IMR-90 (cell line): ENCODE data around the gene TENM4. TPM values are rescaled to one million over a fixed set of nuclear protein-coding genes. Genes with fewer than 3 reads are reported as not detected.

ENCODE experiments used
- ATAC-seq: fragments of 200-7000 bp; cut with Tn5 transposase; 2 replicates; pipeline ENCODE4 v1.9.1; 2020; ENCODE audit warnings: low read depth, mild to moderate bottlenecking, moderate library complexity
- BruUV-seq: library from RNA; stranded (reverse); fragments of 400-500 nt; replicated peaks from 2 replicates; lab custom pipeline; 2021; lab: Mats Ljungman, UMichigan
- CTCF ChIA-PET: fragments of 300-600 bp; formaldehyde crosslinking; extraction: SDS; loops from one replicate; lab custom pipeline; 2021; ENCODE audit warnings: antibody characterized with exemption; lab: Yijun Ruan, JAX
- POLR2A ChIA-PET: fragments of 300-600 bp; sonication (Branson Sonifier 250); formaldehyde crosslinking; loops from one replicate; lab custom pipeline; 2022; ENCODE audit warnings: antibody characterized with exemption; ENCODE audit not compliant: unreplicated experiment; lab: Charles Lee
- DNase-seq: peaks from one replicate; pipeline ENCODE4 v3.0.0; 2013
- H2AFZ ChIP-seq: replicated peaks from 2 replicates; pipeline ENCODE3; 2013; ENCODE audit warnings: low read length, mild to moderate bottlenecking; ENCODE audit not compliant: poor library complexity
- H2AK5ac ChIP-seq: 2 replicates; pipeline ENCODE4 v1.6.1; 2013; ENCODE audit warnings: low read depth, low read length, inconsistent platforms
- H2AK9ac ChIP-seq: replicated peaks from 2 replicates; pipeline ENCODE3; 2013; ENCODE audit warnings: mild to moderate bottlenecking, low read depth, low read length, moderate library complexity; ENCODE audit not compliant: poor library complexity
- H2BK120ac ChIP-seq: 2 replicates; pipeline ENCODE4 v1.6.1; 2013; ENCODE audit warnings: low read depth, low read length, inconsistent platforms
- H2BK15ac ChIP-seq: 3 replicates; pipeline ENCODE4 v1.6.1; 2013; ENCODE audit warnings: low read depth, low read length, inconsistent platforms
- H2BK20ac ChIP-seq: 2 replicates; pipeline ENCODE4 v1.6.1; 2013; ENCODE audit warnings: low read depth, mild to moderate bottlenecking, inconsistent platforms, low read length, moderate library complexity
- H2BK5ac ChIP-seq: 2 replicates; pipeline ENCODE4 v1.6.1; 2013; ENCODE audit warnings: mild to moderate bottlenecking, low read depth, low read length, inconsistent platforms; ENCODE audit not compliant: poor library complexity, severe bottlenecking
- H3K14ac ChIP-seq: replicated peaks from 2 replicates; pipeline ENCODE4 v1.6.1; 2013; ENCODE audit warnings: low read depth, low read length, inconsistent platforms
- H3K18ac ChIP-seq: 2 replicates; pipeline ENCODE4 v1.6.1; 2013; ENCODE audit warnings: low read depth, low read length, control low read depth
- H3K23ac ChIP-seq: 2 replicates; pipeline ENCODE4 v1.6.1; 2013; ENCODE audit warnings: low read depth, low read length, inconsistent platforms
- H3K27ac ChIP-seq: 2 replicates; pipeline ENCODE4 v1.5.1; 2013; ENCODE audit warnings: mild to moderate bottlenecking, control low read depth, low read length; ENCODE audit not compliant: insufficient read depth
- H3K27me3 ChIP-seq: 2 replicates; pipeline ENCODE4 v1.6.1; 2013; ENCODE audit warnings: low read length; ENCODE audit not compliant: control insufficient read depth, insufficient read depth
- H3K36me3 ChIP-seq: 2 replicates; pipeline ENCODE4 v1.6.1; 2013; ENCODE audit warnings: low read length, mixed read lengths; ENCODE audit not compliant: control insufficient read depth, insufficient read depth
- H3K4ac ChIP-seq: 2 replicates; pipeline ENCODE4 v1.6.1; 2013; ENCODE audit warnings: low read depth, low read length, inconsistent platforms
- H3K4me1 ChIP-seq: 2 replicates; pipeline ENCODE4 v1.6.1; 2013; ENCODE audit warnings: low read length, mixed read lengths; ENCODE audit not compliant: control insufficient read depth, insufficient read depth
- H3K4me2 ChIP-seq: 2 replicates; pipeline ENCODE4 v1.6.1; 2013; ENCODE audit warnings: low read depth, mild to moderate bottlenecking, control low read depth, low read length, moderate library complexity
- H3K4me3 ChIP-seq: 2 replicates; pipeline ENCODE4 v1.5.1; 2013; ENCODE audit warnings: low read depth, mild to moderate bottlenecking, control low read depth, low read length, moderate library complexity; ENCODE audit not compliant: insufficient read depth
- H3K56ac ChIP-seq: 2 replicates; pipeline ENCODE4 v1.6.1; 2013; ENCODE audit warnings: low read length, inconsistent platforms; ENCODE audit not compliant: insufficient read depth; ENCODE audit errors: extremely low read depth
- H3K79me1 ChIP-seq, 2 experiments: 2 replicates each; pipeline ENCODE4 v1.6.1; 2013; ENCODE audit warnings: low read length in 2 of 2, inconsistent platforms in 1 of 2, low read depth in 1 of 2
- H3K9ac ChIP-seq: 2 replicates; pipeline ENCODE4 v1.6.1; 2013; ENCODE audit warnings: low read depth, low read length, control low read depth
- H3K9me1 ChIP-seq: 2 replicates; pipeline ENCODE4 v1.6.1; 2013; ENCODE audit warnings: low read length, inconsistent platforms; ENCODE audit not compliant: insufficient read depth
- H3K9me3 ChIP-seq: 2 replicates; pipeline ENCODE4 v1.6.1; 2013; ENCODE audit warnings: low read length; ENCODE audit not compliant: control insufficient read depth, insufficient read depth
- H4K20me1 ChIP-seq: 2 replicates; pipeline ENCODE4 v1.6.1; 2013; ENCODE audit warnings: low read length, inconsistent platforms; ENCODE audit not compliant: insufficient read depth
- H4K5ac ChIP-seq: 2 replicates; pipeline ENCODE4 v1.6.1; 2013; ENCODE audit warnings: mild to moderate bottlenecking, low read depth, low read length, control low read depth
- H4K8ac ChIP-seq, 2 experiments: 2 replicates each; pipeline ENCODE4 v1.6.1; 2013; ENCODE audit warnings: low read depth in 2 of 2, low read length in 2 of 2, control low read depth in 1 of 2, inconsistent platforms in 1 of 2
- H4K91ac ChIP-seq: 2 replicates; pipeline ENCODE4 v1.6.1; 2013; ENCODE audit warnings: low read depth, low read length, inconsistent platforms; ENCODE audit not compliant: insufficient read depth
- BHLHE40 ChIP-seq: fragments of 150-350 bp; IDR thresholded peaks from 2 replicates; pipeline ENCODE4 v1.6.1; 2016; ENCODE audit warnings: mild to moderate bottlenecking, low read depth, low read length
- CHD1 ChIP-seq: IDR thresholded peaks from 2 replicates; pipeline ENCODE4 v1.6.1; 2012; ENCODE audit warnings: low read depth, low read length, improper control_type of control experiment
- WGBS, 2 experiments: methylation state at CpG; one replicate each; pipeline versions ENCODE4 v1.1.5 to v1.1.7; 2013; ENCODE audit warnings: missing lambda C conversion rate in 2 of 2; ENCODE audit not compliant: insufficient read length in 1 of 2; ENCODE audit errors: extremely low coverage in 2 of 2; 5-methylcytosine and 5-hydroxymethylcytosine counted together
- dilution Hi-C: fragments of 300-500 bp; cut with HindIII; formaldehyde crosslinking; loops from one replicate; pipeline ENCODE4 v1.14.3; 2018; ENCODE audit warnings: low sequenced_read_pairs; ENCODE audit not compliant: unreplicated experiment
- in situ Hi-C: fragments of 300-500 bp; cut with MboI; formaldehyde crosslinking; loops from 3 replicates; pipeline ENCODE4 v1.14.3; 2019; ENCODE audit warnings: low sequenced_read_pairs, inconsistent platforms, mixed read lengths
- intact Hi-C: fragments of 100-400 bp; cut with micrococcal nuclease; formaldehyde crosslinking; loops from 2 replicates; pipeline ENCODE4 v1.10.0; 2022
- polyA plus RNA-seq, 3 experiments: library from polyadenylated mRNA; depleted of rRNA; stranded (reverse); fragments of >200 nt; gene quantifications; 2 replicates each; pipeline ENCODE4 v1.2.3, GENCODE V29; 2012; ENCODE audit warnings: low replicate concordance in 1 of 3
- total RNA-seq: library from RNA; depleted of rRNA; stranded (reverse); fragments of >200 nt; gene quantifications from 2 replicates; pipeline ENCODE4 v1.2.3, GENCODE V29; 2012
- TF ChIP-seq, protein P1 (sequence below): fragments of 150-350 bp; IDR thresholded peaks from 2 replicates; pipeline ENCODE4 v1.6.1; 2017; ENCODE audit warnings: mild to moderate bottlenecking, antibody characterized with exemption, low read length, low read depth
- TF ChIP-seq, protein P2 (sequence below): conservative IDR thresholded peaks from 2 replicates; pipeline ENCODE4 v1.5.1; 2012; ENCODE audit warnings: mild to moderate bottlenecking, low read depth, low read length, improper control_type of control experiment

Gene TENM4
- total and polyA plus RNA-seq, 2 of the 4 experiments (the other 2 are of a cell fraction), result 7.4 to 9.0 TPM

DNA sequence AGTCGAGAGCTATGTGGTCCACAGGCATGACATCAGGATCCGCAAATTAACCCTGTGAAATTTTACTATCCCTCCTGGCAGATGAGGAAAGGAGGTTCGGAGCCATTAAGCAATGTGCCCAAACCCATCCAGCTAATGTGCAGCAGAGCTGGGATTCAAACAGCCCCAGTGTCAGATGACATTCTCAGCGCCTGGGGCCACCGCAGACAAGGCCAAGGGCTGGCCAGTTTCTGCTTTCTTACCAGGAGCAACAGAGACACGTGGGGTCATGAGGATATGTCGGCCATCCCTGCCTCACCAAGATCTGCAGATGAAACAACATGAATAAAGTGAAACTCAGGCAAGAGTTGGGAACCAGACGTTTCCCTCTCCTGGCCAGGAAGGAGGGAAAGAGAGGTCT lies 110.2 kb downstream of the TENM4 start:
- no peak overlapping the region for H3K56ac ChIP-seq
- H3K4me2 ChIP-seq, result no peak overlapping the region
- H3K79me1 ChIP-seq, result no peaks in the 10 kb centered on the region
- intact Hi-C loops (no loop called here), in situ Hi-C loops (no loop called here), dilution Hi-C loops (no loop called here)
- H4K8ac ChIP-seq, result no peak overlapping the region
- H2BK120ac ChIP-seq, result no peak overlapping the region
- no peak overlapping the region for H3K18ac ChIP-seq
- H2BK5ac ChIP-seq, result no peak overlapping the region
- H2AFZ ChIP-seq, result no peak overlapping the region
- no TSS peak for BruUV-seq
- no peaks in the 10 kb centered on the region; the same call in 1 of the 2 replicates for H3K36me3 ChIP-seq
- no peaks in the 10 kb centered on the region; the same call in 1 of the 2 replicates for H3K4me1 ChIP-seq
- no peak overlapping the region for H3K4me3 ChIP-seq
- no peaks in the 10 kb centered on the region; the same call in 1 of the 2 replicates for H4K20me1 ChIP-seq
- ATAC-seq, result no peak
- TF ChIP-seq, protein P1, sequence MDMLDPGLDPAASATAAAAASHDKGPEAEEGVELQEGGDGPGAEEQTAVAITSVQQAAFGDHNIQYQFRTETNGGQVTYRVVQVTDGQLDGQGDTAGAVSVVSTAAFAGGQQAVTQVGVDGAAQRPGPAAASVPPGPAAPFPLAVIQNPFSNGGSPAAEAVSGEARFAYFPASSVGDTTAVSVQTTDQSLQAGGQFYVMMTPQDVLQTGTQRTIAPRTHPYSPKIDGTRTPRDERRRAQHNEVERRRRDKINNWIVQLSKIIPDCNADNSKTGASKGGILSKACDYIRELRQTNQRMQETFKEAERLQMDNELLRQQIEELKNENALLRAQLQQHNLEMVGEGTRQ, result no peak
- TF ChIP-seq CHD1, result no peak
- TF ChIP-seq, protein P2, sequence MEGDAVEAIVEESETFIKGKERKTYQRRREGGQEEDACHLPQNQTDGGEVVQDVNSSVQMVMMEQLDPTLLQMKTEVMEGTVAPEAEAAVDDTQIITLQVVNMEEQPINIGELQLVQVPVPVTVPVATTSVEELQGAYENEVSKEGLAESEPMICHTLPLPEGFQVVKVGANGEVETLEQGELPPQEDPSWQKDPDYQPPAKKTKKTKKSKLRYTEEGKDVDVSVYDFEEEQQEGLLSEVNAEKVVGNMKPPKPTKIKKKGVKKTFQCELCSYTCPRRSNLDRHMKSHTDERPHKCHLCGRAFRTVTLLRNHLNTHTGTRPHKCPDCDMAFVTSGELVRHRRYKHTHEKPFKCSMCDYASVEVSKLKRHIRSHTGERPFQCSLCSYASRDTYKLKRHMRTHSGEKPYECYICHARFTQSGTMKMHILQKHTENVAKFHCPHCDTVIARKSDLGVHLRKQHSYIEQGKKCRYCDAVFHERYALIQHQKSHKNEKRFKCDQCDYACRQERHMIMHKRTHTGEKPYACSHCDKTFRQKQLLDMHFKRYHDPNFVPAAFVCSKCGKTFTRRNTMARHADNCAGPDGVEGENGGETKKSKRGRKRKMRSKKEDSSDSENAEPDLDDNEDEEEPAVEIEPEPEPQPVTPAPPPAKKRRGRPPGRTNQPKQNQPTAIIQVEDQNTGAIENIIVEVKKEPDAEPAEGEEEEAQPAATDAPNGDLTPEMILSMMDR, result no peak
- no peak for TF ChIP-seq BHLHE40
- no peak overlapping the region for H4K5ac ChIP-seq
- no peak for DNase-seq
- no peak overlapping the region for H4K91ac ChIP-seq
- WGBS, 2 experiments, result no CpG with 5 or more reads among the region's 8 CpGs
- no peaks in the 10 kb centered on the region for H3K27me3 ChIP-seq
- no peak overlapping the region for H3K14ac ChIP-seq
- H2BK20ac ChIP-seq, result no peak overlapping the region
- H2AK9ac ChIP-seq, result no peak overlapping the region
- CTCF ChIA-PET, result no interaction called here
- H2AK5ac ChIP-seq, result no peak overlapping the region
- POLR2A ChIA-PET, result no interaction called here
- no peak overlapping the region for H3K23ac ChIP-seq
- H2BK15ac ChIP-seq, result no peak overlapping the region
- no peak overlapping the region for H3K9ac ChIP-seq
- no peaks in the 10 kb centered on the region for H3K9me3 ChIP-seq
- no peak overlapping the region for H3K27ac ChIP-seq
- H3K4ac ChIP-seq, result no peak overlapping the region
- no peaks in the 10 kb centered on the region for H3K9me1 ChIP-seq
